Measurements from ENCODE around the gene REEP6. TPM values are rescaled to one million over a fixed set of nuclear protein-coding genes. Genes with fewer than 3 reads are reported as not detected.

Gene REEP6
- total and polyA plus RNA-seq, 2 of the 8 experiments (the other 6 are each of a cell fraction or from before 2014, with no cell fraction given), result 12.6 to 20.7 TPM

GRCh38 chr19:1491849-1492170, 829 bp downstream of the REEP6 start (continued):
- TF ChIP-seq KDM4A (IDR thresholded peaks at IDR 0.05; ENCODE audit: low read depth, low read length, severe bottlenecking) (no peak), POLR2A (IDR thresholded peaks at IDR 0.05; ENCODE audit: control extremely low read depth in 1 of 2, low read depth in 2 of 2, low read length in 2 of 2) (no peak), SIN3A (conservative IDR thresholded peaks at IDR 0.05 in 1 of 2, IDR thresholded peaks at IDR 0.05 in 1 of 2; ENCODE audit: low read depth in 1 of 2, low read length in 2 of 2) (no peak), GTF2F1 (IDR thresholded peaks at IDR 0.05; ENCODE audit: borderline replicate concordance, low read depth, low read length) (no peak), CTCF (IDR thresholded peaks at IDR 0.05; ENCODE audit: control extremely low read depth in 1 of 3, insufficient read depth in 1 of 3, low read depth in 1 of 3, low read length in 3 of 3) (no peak)

Measured in H1 (cell line).